HCT116 (cell line): ENCODE measurements around the gene POLN. TPM values are rescaled to one million over a fixed set of nuclear protein-coding genes. Genes with fewer than 3 reads are reported as not detected.

ENCODE experiments used
- ATAC-seq: fragments of 200-7000 bp; cut with Tn5 transposase; 2 replicates; pipeline ENCODE4 v1.9.1; 2020; ENCODE audit warnings: mild to moderate bottlenecking, moderate library complexity
- BruUV-seq: library from RNA; stranded (reverse); fragments of 400-500 nt; replicated peaks from 2 replicates; lab custom pipeline; 2021; lab: Mats Ljungman, UMichigan
- CTCF ChIA-PET: fragments of 300-600 bp; sonication (Branson Sonifier 250); formaldehyde crosslinking; loops from one replicate; lab custom pipeline; 2021; ENCODE audit warnings: antibody characterized with exemption; lab: Charles Lee
- POLR2A ChIA-PET: fragments of 300-600, 350-600 bp; sonication (Branson Sonifier 250); formaldehyde crosslinking; loops from one replicate; lab custom pipeline; 2021; ENCODE audit warnings: antibody characterized with exemption; lab: Charles Lee
- RAD21 ChIA-PET, 2 experiments: fragments of 300-600 bp; sonication (Branson Sonifier 250); formaldehyde crosslinking; loops; one replicate each; lab custom pipeline; 2023; ENCODE audit warnings: low total read pairs in 2 of 2; ENCODE audit not compliant: uncharacterized antibody in 2 of 2, unreplicated experiment in 2 of 2, low non-redundant PET in 1 of 2; lab: Charles Lee
- DNase-seq: peaks from one replicate; pipeline ENCODE4 v3.0.0-alpha.2; 2010; ENCODE audit warnings: low read depth, low spot score
- H2AFZ ChIP-seq: fragments of 200-600 bp; shearing (Covaris generic), sonication (generic); 2 replicates; pipeline ENCODE4 v1.6.1; 2017; ENCODE audit warnings: low read depth, mixed run types, mixed read lengths, antibody characterized with exemption, low read length; ENCODE audit not compliant: poor library complexity, severe bottlenecking
- H3K27ac ChIP-seq: 2 replicates; pipeline ENCODE4 v1.5.1; 2012; ENCODE audit warnings: low read depth, low read length
- H3K27me3 ChIP-seq: fragments of 200-600 bp; sonication (generic); 2 replicates; pipeline ENCODE4 v1.6.1; 2016; ENCODE audit warnings: mixed run types, low read length, mixed read lengths; ENCODE audit not compliant: insufficient read depth
- H3K36me3 ChIP-seq, 2 experiments: fragments of 200-500 bp in 1 of 2; fragments of 200-600 bp in 1 of 2; sonication (Bioruptor generic) in 1 of 2; sonication (generic) in 1 of 2; 2 replicates each; pipeline versions ENCODE4 v1.5.1 to v1.6.1; 2014 to 2016; ENCODE audit warnings: low read length in 2 of 2, inconsistent platforms in 1 of 2, mixed read lengths in 1 of 2, mixed run types in 1 of 2; ENCODE audit not compliant: insufficient read depth in 2 of 2, control insufficient read depth in 1 of 2
- H3K4me1 ChIP-seq, 2 experiments: fragments of 200-600 bp in 1 of 2; sonication (generic) in 1 of 2; 2 replicates each; pipeline versions ENCODE4 v1.5.1 to v1.6.1; 2012 to 2017; ENCODE audit warnings: low read length in 2 of 2, inconsistent platforms in 1 of 2, mild to moderate bottlenecking in 1 of 2, mixed read lengths in 1 of 2, mixed run types in 1 of 2, moderate library complexity in 1 of 2; ENCODE audit not compliant: insufficient read depth in 2 of 2, control insufficient read depth in 1 of 2
- H3K4me2 ChIP-seq: fragments of 200-600 bp; sonication (generic); 2 replicates; pipeline ENCODE4 v1.6.1; 2017; ENCODE audit warnings: mixed run types, low read length, mixed read lengths
- H3K4me3 ChIP-seq, 2 experiments: fragments of 200-600 bp in 1 of 2; sonication (generic) in 1 of 2; replicated peaks in 1 of 2; 2 replicates each; pipeline ENCODE4 v1.5.1; 2011 to 2016; ENCODE audit warnings: low read length in 2 of 2, control low read depth in 1 of 2, low read depth in 1 of 2, mild to moderate bottlenecking in 1 of 2, mixed read lengths in 1 of 2, mixed run types in 1 of 2
- H3K79me2 ChIP-seq: fragments of 200-600 bp; sonication (generic); 2 replicates; pipeline ENCODE4 v1.6.1; 2017; ENCODE audit warnings: mild to moderate bottlenecking, mixed run types, low read length, moderate library complexity, mixed read lengths; ENCODE audit not compliant: insufficient read depth
- H3K9ac ChIP-seq: fragments of 200-600 bp; sonication (generic); 2 replicates; pipeline ENCODE4 v1.6.1; 2016; ENCODE audit warnings: low read length, mixed read lengths
- H3K9me2 ChIP-seq: fragments of 200-600 bp; sonication (generic), shearing (Covaris generic); 2 replicates; pipeline ENCODE4 v1.6.1; 2017; ENCODE audit warnings: mixed run types, mild to moderate bottlenecking, moderate library complexity; ENCODE audit not compliant: insufficient read depth
- H3K9me3 ChIP-seq, 2 experiments: fragments of 200-500 bp in 1 of 2; fragments of 200-600 bp in 1 of 2; sonication (Bioruptor generic) in 1 of 2; sonication (generic) in 1 of 2; 2 replicates each; pipeline ENCODE4 v1.6.1; 2014 to 2017; ENCODE audit warnings: low read length in 2 of 2, mixed read lengths in 2 of 2, inconsistent platforms in 1 of 2, low read depth in 1 of 2, mild to moderate bottlenecking in 1 of 2, mixed run types in 1 of 2, moderate library complexity in 1 of 2; ENCODE audit not compliant: control insufficient read depth in 1 of 2, insufficient read depth in 1 of 2
- H4K20me1 ChIP-seq: fragments of 200-600 bp; sonication (generic), shearing (Covaris generic); 2 replicates; pipeline ENCODE4 v1.6.1; 2017; ENCODE audit warnings: mixed run types, mild to moderate bottlenecking, moderate library complexity; ENCODE audit not compliant: insufficient read depth
- CBX3 ChIP-seq: IDR thresholded peaks from 2 replicates; pipeline ENCODE4 v1.6.1; 2012; ENCODE audit warnings: low read depth
- ELF1 ChIP-seq: IDR thresholded peaks from 2 replicates; pipeline ENCODE4 v1.6.1; 2012; ENCODE audit warnings: low read depth, borderline replicate concordance
- EZH2 ChIP-seq: fragments of 200-600 bp; sonication (generic); IDR thresholded peaks from 2 replicates; pipeline ENCODE4 v1.6.1; 2017; ENCODE audit warnings: antibody characterized with exemption, mixed run types
- EZH2phosphoT487 ChIP-seq: fragments of 200-600 bp; IDR thresholded peaks from 2 replicates; pipeline ENCODE4 v1.6.1; 2018; ENCODE audit warnings: antibody characterized with exemption, borderline replicate concordance
- JUND ChIP-seq: IDR thresholded peaks from 2 replicates; pipeline ENCODE4 v1.6.1; 2012
- MAX ChIP-seq: IDR thresholded peaks from 2 replicates; pipeline ENCODE4 v1.6.1; 2012
- RAD21 ChIP-seq: IDR thresholded peaks from 2 replicates; pipeline ENCODE4 v1.6.1; 2012; ENCODE audit warnings: low read depth, mild to moderate bottlenecking
- SIN3A ChIP-seq: IDR thresholded peaks from 2 replicates; pipeline ENCODE4 v1.6.1; 2012; ENCODE audit warnings: low read depth
- TCF7L2 ChIP-seq: IDR thresholded peaks from 2 replicates; pipeline ENCODE4 v1.7.0; 2011; ENCODE audit warnings: borderline replicate concordance, inconsistent platforms; ENCODE audit not compliant: insufficient read depth, insufficient read length; ENCODE audit errors: extremely low read depth
- ZFX ChIP-seq: fragments of 450-650 bp; IDR thresholded peaks from 2 replicates; pipeline ENCODE4 v1.6.1; 2017
- intact Hi-C: fragments of 100-400 bp; cut with micrococcal nuclease; formaldehyde crosslinking; loops from 2 replicates; pipeline ENCODE4 v1.10.0; 2022
- total RNA-seq: library from RNA; stranded (reverse); gene quantifications from one replicate; pipeline ENCODE4 v1.2.1, GENCODE V29; 2021; ENCODE audit not compliant: unreplicated experiment
- TF ChIP-seq, protein P1 (sequence below): IDR thresholded peaks from 2 replicates; pipeline ENCODE4 v1.6.1; 2011; ENCODE audit warnings: mild to moderate bottlenecking, low read length, moderate library complexity; ENCODE audit not compliant: insufficient replicate concordance; ENCODE audit errors: extremely low read depth
- TF ChIP-seq, protein P2 (sequence below): IDR thresholded peaks from 2 replicates; pipeline ENCODE4 v1.6.1; 2012; ENCODE audit warnings: low read depth

Gene POLN
- total RNA-seq, 1 experiment from 2014 or later = 3.1 TPM

- H4K20me1 ChIP-seq = no peaks in the 10 kb centered on the region
- ATAC-seq (no peak), DNase-seq (no peak)
- TF ChIP-seq ZFX = no peak
- no peak for TF ChIP-seq JUND
- TF ChIP-seq EZH2phosphoT487 = no peak
- TF ChIP-seq, protein P1, sequence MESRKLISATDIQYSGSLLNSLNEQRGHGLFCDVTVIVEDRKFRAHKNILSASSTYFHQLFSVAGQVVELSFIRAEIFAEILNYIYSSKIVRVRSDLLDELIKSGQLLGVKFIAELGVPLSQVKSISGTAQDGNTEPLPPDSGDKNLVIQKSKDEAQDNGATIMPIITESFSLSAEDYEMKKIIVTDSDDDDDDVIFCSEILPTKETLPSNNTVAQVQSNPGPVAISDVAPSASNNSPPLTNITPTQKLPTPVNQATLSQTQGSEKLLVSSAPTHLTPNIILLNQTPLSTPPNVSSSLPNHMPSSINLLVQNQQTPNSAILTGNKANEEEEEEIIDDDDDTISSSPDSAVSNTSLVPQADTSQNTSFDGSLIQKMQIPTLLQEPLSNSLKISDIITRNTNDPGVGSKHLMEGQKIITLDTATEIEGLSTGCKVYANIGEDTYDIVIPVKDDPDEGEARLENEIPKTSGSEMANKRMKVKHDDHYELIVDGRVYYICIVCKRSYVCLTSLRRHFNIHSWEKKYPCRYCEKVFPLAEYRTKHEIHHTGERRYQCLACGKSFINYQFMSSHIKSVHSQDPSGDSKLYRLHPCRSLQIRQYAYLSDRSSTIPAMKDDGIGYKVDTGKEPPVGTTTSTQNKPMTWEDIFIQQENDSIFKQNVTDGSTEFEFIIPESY = no peak
- TF ChIP-seq CBX3 = no peak
- TF ChIP-seq TCF7L2 = no peak
- no peak for TF ChIP-seq MAX
- TF ChIP-seq, protein P2, sequence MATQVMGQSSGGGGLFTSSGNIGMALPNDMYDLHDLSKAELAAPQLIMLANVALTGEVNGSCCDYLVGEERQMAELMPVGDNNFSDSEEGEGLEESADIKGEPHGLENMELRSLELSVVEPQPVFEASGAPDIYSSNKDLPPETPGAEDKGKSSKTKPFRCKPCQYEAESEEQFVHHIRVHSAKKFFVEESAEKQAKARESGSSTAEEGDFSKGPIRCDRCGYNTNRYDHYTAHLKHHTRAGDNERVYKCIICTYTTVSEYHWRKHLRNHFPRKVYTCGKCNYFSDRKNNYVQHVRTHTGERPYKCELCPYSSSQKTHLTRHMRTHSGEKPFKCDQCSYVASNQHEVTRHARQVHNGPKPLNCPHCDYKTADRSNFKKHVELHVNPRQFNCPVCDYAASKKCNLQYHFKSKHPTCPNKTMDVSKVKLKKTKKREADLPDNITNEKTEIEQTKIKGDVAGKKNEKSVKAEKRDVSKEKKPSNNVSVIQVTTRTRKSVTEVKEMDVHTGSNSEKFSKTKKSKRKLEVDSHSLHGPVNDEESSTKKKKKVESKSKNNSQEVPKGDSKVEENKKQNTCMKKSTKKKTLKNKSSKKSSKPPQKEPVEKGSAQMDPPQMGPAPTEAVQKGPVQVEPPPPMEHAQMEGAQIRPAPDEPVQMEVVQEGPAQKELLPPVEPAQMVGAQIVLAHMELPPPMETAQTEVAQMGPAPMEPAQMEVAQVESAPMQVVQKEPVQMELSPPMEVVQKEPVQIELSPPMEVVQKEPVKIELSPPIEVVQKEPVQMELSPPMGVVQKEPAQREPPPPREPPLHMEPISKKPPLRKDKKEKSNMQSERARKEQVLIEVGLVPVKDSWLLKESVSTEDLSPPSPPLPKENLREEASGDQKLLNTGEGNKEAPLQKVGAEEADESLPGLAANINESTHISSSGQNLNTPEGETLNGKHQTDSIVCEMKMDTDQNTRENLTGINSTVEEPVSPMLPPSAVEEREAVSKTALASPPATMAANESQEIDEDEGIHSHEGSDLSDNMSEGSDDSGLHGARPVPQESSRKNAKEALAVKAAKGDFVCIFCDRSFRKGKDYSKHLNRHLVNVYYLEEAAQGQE = no peak
- no peak for TF ChIP-seq SIN3A
- no peak for TF ChIP-seq ELF1
- TF ChIP-seq RAD21 = no peak
- TF ChIP-seq EZH2 = no peak
- no TSS peak for BruUV-seq
- RAD21 ChIA-PET = no interaction called here
- H3K9ac ChIP-seq = no peak overlapping the region
- CTCF ChIA-PET = no interaction called here
- no peak overlapping the region for H3K27ac ChIP-seq
- H3K79me2 ChIP-seq = no peaks in the 10 kb centered on the region
- H3K36me3 ChIP-seq = no peaks in the 10 kb centered on the region
- H3K4me3 ChIP-seq = no peak overlapping the region
- H3K4me1 ChIP-seq = peaks cover 8 to 17% of the 10 kb centered on the region in 2 experiments; a peak in 3 of 4 replicates
- H2AFZ ChIP-seq = no peak overlapping the region
- H3K4me2 ChIP-seq = no peak overlapping the region
- H3K9me2 ChIP-seq = no peaks in the 10 kb centered on the region
- H3K9me3 ChIP-seq = no peaks in the 10 kb centered on the region
- H3K27me3 ChIP-seq = no peaks in the 10 kb centered on the region
- POLR2A ChIA-PET = no interaction called here
- intact Hi-C loops = no loop called here
These were observed 168.0 kb downstream of the POLN start for GRCh38 chr4:2073808-2074481.
